Measurements from ENCODE around the gene RAB1A. TPM values are rescaled to one million over a fixed set of nuclear protein-coding genes. Genes with fewer than 3 reads are reported as not detected.
"Not testable (repeated sequence)": the region's sequence is repeated elsewhere in the genome, so short reads cannot be mapped to it uniquely, and the experiment has no call there.

The RAB1A gene
- total RNA-seq, 1 donor from 2014 or later = 101 TPM

DNA sequence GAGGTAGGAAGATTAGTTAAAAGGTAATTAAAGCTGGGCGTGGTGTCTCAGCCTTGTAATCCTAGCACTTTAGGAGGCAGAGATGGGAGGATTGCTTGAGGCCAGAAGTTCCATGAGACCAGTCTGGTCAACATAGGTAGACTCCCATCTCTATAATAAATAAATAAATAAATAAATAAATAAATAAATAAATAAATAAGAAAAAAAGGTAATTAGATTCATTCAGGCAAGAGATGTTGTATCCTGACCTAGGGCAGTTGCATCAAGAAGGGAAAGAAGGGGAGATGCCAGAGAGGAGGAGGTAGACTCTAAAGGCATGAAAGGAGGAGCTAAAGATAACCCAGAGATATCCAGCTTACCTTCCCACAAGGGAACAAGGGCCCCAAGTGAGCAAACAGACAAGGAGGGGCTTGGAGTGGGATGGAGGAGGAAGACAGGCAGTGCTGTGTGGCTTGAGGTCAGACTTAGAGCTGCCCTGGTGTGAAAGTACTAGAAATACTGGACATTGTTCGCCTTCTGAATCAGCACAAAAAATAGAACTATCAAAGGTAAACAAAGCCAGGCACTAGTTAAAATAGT lies 7.4 kb upstream of the RAB1A start:
- DNase-seq (ENCODE audit: low spot score in 2 of 2) (no peak), FAIRE-seq (no peak)

DNA sequence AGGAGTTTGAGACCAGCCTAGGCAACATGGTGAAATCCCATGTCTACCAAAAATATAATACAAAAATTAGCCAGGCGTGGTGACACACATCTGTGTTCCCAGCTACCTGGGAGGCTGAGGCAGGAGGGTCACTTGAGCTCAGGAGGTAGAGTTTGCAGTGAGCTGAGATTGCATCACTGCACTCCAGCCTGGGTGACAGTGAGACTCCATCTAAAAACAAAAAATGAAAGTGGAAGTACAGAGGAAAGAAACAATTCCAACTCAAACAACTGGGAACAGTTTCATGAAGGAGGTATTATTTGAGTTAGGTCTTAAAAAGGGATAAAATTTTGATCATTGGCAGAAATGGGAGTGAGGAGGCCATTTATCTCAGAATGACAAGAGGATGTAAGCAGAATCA lies 6.3 kb upstream of the RAB1A start:
- no peak for DNase-seq (ENCODE audit: low spot score in 2 of 2)
- FAIRE-seq = no peak

DNA sequence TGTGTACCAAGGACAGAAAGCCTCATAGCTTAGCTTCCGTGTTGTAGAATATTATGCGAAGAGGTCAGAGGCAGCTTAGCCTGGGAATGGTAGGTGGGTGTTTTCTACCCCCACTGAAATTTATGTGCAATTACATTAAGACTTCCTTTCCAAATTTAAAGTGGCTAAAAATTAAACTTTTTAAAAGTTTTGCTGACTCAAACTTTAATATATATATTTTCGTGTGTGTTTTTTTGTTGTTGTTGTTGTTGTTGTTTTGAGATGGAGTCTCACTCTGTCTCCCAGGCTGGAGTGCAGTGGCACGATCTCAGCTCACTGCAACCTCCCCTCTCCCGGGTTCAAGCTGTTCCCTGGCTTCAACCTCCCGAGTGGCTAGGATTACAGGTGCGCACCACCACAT lies 4.3 kb upstream of the RAB1A start:
- FAIRE-seq = no peak
- no peak for DNase-seq (ENCODE audit: low spot score in 2 of 2)

DNA sequence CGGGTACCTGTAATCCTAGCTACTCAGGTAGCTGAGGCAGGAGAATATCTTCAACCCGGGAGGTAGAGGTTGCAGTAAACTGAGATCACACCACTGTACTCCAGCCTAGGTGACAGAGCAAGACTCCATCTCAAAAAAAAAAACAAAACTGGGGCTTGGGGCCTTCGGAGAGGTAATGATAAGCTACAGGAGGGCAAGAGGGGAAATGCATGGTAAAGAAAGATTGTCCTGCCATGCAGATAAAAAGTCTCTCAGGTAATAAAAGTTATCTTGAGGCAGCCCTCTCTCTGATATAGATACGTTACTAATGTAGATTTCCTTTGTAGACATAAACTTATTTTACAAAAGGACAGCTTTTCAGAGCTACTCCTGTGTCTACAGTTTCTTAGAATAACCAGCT lies 3.7 kb upstream of the RAB1A start:
- no peak for DNase-seq (ENCODE audit: low spot score in 2 of 2)
- no peak for FAIRE-seq

DNA sequence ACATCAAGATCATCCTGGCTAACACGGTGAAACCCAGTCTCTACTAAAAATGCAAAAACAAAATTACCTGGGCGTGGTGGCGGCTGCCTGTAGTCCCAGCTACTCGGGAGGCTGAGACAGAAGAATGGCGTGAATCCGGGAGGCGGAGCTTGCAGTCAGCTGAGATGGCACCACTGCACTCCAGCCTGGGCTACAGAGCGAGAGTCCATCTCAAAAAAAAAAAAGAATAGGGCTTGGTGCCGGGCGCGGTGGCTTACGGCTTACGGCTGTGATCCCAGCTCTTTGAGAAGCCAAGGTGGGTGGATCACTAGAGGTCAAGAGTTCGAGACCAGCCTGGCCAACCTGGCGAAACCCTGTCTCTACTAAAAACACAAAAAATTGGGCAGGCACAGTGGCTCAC lies 3.0 kb upstream of the RAB1A start:
- DNase-seq (ENCODE audit: low spot score in 2 of 2); FAIRE-seq: not testable (repeated sequence)

DNA sequence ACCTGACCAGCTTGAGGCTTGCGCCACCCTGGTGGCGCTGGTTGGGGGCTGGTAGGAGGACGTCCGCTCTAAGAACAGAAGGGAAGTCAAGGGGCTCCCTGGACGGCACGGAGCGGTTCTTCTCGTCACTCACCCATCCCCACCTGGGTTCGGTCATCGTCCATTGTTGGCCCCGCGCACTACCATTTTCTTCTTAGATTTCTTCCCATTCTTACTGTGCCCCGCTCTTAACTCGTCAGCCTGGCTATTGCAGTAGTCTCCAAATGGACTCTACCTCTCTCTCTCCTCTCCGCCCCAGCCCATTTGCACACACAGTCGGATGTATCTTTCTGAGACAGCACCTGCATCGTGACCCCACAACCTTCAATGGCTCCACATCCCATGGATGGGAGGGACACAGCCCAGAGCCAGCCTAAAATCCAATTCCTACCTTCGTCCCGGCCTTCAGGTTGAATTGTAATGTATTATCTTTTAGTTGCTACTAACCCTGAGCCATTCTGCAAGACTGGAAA lies 814 bp upstream of the RAB1A start:
- no peak for FAIRE-seq
- DNase-seq (ENCODE audit: low spot score in 2 of 2) = no peak

DNA sequence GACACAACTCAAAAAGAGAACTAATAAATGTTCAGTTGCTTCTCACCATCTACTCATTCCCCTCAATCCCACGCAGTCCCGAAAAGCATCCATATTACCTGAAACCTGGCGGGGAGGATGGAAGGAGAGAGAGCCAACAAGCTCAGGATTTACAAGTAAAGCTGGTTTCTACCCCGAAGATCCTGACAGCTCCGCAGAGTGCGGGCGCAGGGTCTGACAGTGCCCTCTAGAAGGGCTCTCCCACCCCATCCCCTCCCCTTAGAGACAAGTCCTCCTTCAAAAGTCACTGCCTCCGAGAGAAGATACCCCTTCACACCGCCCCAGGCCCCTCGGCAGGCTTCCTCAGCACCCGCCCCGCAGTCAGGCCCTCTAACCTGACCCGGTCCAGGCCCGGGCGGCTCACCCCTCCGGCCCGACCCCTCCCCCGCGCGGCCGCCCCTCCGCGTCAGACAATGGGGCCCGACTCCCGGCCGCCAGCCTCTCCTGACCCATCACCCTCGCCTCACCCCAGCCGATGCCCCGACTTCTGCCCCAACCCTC lies 550 bp downstream of the RAB1A start:
- FAIRE-seq = no peak

DNA sequence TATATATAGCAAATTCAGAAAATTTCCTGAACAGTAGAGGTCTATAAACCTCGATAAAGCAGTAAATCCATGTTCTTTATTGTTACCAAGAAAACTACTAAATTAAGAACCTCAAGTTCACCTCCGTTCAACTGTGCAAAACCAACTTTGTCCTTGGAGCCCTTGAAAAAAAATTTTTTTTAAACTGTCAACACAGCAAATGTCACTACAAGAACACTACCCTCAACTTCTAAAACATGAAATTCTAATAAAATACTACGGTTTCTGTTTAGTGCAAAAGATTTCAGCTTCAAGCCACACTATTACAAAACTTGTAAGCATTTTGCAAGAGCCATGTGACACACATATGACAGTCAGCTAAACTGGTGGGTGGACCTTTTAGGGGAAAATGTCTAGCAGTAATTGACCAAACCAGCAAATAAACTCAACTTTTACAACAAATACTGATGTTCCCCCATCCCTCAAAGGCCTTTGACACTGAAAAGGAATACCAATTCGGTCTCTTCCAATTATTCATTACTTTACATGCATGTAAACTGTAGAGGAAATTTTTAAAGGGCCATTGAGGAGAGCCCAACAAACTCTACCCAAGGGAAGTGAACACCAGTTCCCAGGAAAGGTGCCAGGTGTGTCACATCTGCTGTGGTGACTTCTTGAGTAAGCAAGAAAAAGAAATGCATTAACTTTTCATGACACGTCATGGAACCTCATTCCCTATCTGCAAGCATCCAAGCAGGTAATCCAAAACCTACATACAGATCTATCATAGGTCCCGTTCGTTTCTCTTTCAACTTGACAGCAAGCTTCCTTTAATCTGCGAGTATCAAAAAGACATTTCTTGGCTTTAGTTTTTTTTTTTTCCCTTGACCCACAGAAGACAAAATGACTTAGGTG lies 1.4 kb downstream of the RAB1A start:
- DNase-seq (ENCODE audit: low spot score in 2 of 2) (no peak), FAIRE-seq (no peak)

More for the DNA sequence above, 550 bp downstream of the RAB1A start:
- DNase-seq (ENCODE audit: low spot score in 2 of 2) = peak in 1 of 2 donors; percentile 22

DNA sequence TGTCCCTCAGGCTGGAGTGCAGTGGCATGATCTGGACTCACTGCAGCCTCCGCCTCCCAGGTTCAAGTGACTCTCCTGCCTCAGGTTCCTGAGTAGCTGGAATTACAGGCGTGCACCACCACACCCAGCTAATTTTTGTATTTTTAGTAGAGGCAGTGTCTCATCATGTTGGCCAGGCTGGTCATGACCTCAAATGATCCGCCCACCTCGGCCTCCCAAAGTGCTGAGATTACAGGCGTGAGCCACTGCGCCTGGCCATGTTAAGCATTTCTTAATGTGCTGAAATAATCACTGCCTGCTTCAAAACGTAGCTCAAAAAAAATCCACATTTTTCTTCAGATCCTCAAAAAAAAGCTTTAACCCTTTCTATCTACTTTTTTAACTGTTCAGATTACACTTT lies 4.4 kb downstream of the RAB1A start:
- DNase-seq (ENCODE audit: low spot score in 2 of 2); FAIRE-seq: not testable (repeated sequence)

DNA sequence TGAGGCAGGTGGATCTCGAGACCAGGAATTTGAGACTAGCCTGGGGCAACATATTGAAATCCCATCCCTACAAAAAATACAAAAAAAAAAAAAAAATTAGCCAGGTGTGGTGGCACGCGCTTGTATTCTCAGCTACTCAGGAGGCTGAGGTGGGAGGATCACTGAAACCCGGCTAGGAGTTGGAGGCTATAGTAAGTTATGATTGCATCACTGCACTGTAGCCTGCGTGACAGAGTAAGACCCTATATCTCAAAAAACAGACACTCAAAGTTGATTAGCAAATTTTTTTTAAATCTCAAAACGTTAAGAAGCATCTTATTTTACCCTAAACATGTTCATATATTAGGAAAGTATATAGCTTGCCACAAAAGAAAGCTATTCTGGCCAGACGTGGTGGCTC lies 7.6 kb downstream of the RAB1A start:
- FAIRE-seq (no peak), DNase-seq (ENCODE audit: low spot score in 2 of 2) (no peak)

DNA sequence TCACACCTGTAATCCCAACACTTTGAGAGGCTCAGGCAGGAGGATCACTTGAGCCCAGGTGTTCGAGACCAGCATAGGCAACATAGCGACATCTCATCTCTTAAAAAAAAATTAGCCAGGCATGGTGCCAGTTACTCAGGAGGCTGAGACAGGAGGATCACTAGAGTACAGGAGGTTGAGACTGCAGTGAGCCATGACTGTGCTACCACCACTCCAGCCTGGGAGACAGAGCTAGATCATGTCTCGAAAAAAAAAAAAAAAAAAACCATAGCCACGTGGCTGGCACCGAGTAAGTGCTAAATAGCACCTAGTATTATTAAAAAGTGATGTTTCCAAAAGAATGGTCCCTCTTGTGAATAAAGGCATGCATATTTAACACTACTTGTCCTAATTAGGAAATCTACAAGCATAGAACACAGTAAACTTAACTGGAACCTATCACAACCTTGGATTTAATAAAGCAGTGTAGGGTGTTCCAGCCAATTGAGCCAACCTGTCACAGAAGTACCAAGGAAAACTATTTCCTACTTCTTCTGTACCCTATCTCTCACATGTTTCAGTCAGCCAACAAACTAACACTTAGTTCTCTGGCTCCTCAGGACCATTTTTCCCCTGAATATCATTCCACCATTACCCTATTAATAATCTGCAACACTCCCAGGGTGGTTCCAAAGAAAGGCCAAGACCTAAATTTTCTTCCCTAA lies 8.8 kb downstream of the RAB1A start:
- FAIRE-seq = no peak
- no peak for DNase-seq (ENCODE audit: low spot score in 2 of 2)

DNA sequence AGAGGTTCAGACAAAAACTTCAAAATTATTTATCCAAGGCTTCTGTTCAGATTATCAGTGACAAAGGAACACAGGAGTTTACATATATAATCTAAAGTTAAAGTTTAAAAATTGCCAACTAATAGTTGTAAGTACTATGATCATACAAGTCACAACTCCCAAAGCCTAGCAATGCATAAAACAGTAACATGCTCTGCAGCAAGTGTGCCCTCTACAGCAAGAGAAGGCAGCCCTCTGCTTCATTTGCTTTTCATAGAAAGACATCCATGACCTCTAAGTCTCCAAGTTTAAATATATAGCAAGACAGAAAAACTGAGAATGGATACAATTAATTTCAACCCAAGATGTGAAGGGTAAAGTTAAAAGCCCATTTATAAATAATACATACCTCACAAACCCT lies 13.3 kb downstream of the RAB1A start:
- DNase-seq (ENCODE audit: low spot score in 2 of 2) (no peak), FAIRE-seq (no peak)

DNA sequence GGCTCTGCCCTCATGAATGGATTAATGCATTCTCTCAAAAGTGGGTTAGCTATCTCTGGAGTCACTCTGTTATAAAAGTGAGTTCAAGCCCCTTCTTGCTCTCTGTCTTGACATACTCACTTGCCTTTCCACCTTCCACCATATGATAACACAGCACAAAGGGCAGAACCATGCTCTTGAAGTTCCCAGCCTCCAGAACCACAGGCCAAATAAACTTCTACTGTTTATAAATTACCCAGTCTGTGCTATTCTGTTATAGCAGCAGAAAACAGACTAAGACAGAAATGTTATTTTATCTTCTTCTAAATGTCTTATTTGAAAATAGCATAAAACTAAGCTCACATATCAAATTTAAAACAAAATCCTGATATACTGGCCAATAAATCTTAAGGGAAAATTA lies 15.0 kb downstream of the RAB1A start:
- no peak for DNase-seq (ENCODE audit: low spot score in 2 of 2)
- FAIRE-seq = no peak

DNA sequence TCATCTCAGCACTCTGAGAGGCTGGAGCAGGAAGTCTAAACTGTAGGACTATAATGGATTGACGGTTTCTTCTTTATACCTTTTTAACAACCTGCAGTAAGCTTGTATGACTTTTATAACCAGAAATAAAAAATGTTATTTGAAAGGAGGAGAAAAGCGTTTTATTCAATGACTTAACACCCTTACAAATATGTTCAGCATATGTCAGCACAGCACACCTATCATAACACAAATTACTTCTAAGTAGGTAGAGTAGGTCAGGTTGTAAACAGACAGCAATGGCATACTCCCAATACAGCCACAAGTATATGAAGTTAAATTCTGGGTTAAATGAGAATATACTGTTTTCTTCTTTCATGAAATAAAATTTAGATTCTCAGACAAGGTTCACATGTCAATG lies 16.1 kb downstream of the RAB1A start:
- no peak for FAIRE-seq

DNA sequence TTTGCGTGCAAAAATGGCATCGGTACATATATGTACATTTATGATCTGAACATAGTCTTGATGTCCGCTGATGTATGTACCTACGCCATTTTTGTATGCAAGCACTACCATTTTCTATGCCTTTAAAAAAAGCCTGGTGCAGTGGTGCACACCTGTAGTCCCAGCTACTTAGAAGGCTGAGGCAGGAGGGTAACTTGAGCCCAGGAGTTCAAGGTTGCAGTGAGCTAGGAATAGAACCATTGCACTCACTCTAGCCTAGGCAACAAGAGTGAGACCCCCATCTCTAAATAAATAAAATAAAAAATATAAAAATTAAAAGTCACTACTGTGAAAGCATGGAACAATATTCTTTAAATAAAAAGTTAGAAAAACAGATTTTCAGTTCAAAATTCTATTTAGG lies 16.7 kb downstream of the RAB1A start:
- FAIRE-seq (no peak), DNase-seq (ENCODE audit: low spot score in 2 of 2) (no peak)

More for the DNA sequence above, 16.1 kb downstream of the RAB1A start:
- DNase-seq (ENCODE audit: low spot score in 2 of 2) = no peak

DNA sequence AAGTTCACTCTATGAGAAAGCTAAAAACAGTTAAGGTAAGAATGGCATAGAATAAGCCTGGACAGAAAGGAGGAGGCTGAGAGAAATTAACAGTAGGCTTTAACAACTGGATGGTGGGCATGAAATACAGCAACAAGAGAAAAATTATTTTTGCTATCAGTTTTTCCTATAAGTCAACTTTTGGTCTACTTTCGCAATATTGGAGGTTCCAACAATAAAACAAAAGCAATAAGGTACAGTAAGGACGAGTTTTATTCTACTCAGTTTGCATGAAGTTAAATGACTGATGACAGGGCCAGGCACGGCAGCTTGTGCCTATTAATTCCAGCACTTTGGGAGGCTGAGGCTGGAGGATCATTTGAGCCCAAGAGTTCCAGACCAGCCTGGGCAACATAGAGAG lies 17.3 kb downstream of the RAB1A start:
- DNase-seq (ENCODE audit: low spot score in 2 of 2) = no peak
- FAIRE-seq = no peak

DNA sequence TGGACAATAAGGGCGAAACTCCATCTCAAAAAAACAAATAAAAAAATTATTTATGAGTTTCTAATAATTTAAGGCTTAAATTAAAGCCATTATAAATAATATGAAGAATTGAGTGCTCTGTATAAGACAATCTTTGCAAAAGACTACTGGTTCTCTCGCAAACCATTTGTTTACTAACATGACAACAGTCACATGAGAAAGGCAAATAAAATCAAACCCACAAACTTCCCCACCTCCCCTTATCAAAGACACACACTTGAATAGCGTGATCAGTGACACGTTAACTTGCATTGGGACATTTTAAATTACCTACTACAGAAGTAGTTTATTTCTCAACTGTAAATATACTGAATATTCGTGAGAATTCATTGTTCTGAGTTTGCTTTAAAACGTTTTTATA lies 21.1 kb downstream of the RAB1A start:
- no peak for FAIRE-seq
- DNase-seq (ENCODE audit: low spot score in 2 of 2) = no peak

DNA sequence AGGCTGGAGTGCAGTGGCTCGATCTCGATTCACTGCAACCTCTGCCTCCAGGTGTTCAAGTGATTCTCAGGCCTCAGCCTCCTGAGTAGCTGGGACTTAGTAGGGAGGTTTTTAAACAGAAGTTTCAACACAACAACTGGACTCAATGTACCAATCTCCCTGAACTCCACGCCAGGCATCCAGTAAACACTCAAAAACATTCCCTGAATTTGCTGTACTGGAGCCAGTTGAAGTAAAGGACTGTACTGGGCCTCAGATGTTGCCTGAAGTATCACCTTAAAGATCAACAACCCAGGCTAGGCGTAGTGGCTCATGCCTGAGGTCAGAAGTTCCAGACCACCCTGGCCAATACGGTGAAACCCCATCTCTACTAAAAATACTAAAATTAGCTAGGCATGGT lies 22.4 kb downstream of the RAB1A start:
- no peak for DNase-seq (ENCODE audit: low spot score in 2 of 2)
- no peak for FAIRE-seq

DNA sequence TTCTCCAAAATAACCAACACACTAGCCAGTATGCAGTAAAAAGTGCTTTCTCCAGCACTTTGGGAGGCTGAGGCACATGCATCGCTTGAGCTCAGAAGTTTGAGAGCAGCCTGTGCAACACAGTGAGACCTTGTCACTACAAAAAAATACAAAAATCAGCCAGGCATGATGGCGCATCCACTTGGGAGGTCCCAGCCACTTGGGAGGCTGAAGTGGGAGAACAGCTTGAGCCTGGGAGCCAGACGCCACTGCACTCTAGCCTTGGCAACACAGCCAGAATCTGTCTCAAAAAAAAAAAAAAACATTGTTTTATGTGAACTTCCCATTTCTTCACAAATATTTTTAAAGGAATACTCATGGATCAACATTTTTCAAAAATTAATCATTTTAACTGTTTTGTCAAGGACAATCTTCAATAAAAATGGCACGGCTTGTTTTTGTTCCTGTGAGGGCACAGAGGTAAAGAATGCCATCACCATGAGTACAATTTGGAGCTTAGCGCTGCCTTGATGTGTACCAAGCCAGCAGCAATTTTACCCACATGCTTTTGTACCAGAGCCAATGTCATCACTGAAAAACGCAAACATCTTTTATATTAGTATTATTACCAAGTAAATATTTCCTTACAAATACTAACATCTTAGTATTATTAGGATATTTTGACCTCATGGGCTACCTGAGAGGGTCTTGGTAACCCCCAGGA lies 26.7 kb downstream of the RAB1A start:
- DNase-seq (ENCODE audit: low spot score in 2 of 2) (no peak), FAIRE-seq (no peak)

DNA sequence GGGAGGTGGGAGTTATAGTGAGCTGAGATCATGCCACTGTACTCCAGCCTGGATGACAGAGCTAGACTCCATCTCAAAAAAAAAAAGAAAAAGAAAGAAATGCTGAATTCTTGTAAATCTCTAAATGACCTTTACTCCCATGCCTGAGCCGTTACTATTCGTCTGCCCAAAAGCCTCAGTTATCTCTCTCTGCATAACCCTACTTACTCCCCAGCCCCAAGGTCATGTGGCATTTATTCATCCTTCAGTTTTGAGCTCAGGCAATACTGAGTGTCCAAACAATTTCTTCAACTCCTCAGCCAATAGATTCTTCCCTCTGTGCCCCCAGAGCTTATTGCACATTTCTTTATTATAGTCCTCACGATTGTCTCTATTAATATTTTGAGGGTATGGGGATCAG lies 28.8 kb downstream of the RAB1A start:
- FAIRE-seq = no peak
- no peak for DNase-seq (ENCODE audit: low spot score in 2 of 2)

Data from frontal cortex (tissue), 4 donors.